22Rv1 (cell line): ENCODE measurements around the gene ACVRL1.

Experiments
- H3K27ac ChIP-seq: fragments of 450-650 bp; 2 replicates; pipeline ENCODE4 v1.5.1; 2017
- ZFX ChIP-seq: fragments of 450-650 bp; IDR thresholded peaks from 2 replicates; pipeline ENCODE4 v1.6.1; 2017; ENCODE audit warnings: antibody characterized with exemption, borderline replicate concordance
- TF ChIP-seq, protein P1 (sequence below): fragments of 450-650 bp; IDR thresholded peaks from 2 replicates; pipeline ENCODE4 v1.5.1; 2017; ENCODE audit warnings: mild to moderate bottlenecking

Gene ACVRL1

DNA sequence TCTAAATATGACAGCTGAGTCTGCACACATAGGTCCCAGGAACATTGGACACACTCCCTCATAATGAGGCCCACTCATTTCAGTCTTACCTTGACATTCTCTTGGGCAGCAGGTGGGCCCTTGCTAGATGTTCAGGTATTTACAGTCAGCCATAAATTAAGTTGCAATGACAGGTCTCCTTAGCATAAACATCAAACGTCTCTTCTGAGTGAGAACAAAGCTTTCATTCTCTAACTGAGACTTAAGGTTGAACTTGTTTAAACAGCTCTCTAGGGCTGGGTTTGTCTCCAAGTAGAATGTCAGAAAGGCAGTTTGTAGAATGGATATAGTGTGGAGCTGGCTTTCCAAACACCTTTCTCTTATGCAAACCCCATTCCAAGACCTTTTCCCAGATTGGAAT is 54.5 kb downstream of the ACVRL1 start:
- H3K27ac ChIP-seq = peak overlapping the region; percentile 48

DNA sequence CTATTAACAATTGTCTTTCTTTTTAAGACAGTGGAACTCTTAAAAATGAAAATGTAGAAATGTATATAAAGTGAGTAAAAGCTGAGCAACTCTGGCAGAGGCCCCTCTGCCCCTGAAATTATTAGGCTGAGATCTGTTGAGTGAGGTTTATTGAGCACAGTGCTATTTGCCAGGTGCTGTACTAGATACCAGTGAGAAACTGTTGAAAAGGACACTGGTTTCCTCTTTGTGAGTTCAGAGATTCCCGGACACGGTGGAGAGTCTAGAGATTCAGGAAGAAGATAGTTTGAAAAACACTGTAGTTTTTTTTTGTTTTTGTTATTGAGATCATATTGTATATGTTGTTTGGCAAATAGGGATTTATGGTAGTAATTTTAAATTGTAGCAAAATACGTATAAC is 55.4 kb downstream of the ACVRL1 start:
- no peak for TF ChIP-seq ZFX
- TF ChIP-seq, protein P1, sequence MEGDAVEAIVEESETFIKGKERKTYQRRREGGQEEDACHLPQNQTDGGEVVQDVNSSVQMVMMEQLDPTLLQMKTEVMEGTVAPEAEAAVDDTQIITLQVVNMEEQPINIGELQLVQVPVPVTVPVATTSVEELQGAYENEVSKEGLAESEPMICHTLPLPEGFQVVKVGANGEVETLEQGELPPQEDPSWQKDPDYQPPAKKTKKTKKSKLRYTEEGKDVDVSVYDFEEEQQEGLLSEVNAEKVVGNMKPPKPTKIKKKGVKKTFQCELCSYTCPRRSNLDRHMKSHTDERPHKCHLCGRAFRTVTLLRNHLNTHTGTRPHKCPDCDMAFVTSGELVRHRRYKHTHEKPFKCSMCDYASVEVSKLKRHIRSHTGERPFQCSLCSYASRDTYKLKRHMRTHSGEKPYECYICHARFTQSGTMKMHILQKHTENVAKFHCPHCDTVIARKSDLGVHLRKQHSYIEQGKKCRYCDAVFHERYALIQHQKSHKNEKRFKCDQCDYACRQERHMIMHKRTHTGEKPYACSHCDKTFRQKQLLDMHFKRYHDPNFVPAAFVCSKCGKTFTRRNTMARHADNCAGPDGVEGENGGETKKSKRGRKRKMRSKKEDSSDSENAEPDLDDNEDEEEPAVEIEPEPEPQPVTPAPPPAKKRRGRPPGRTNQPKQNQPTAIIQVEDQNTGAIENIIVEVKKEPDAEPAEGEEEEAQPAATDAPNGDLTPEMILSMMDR = no peak
- peak overlapping the region; percentile 48; the same call in 1 of the 2 replicates for H3K27ac ChIP-seq

More for the DNA sequence above, 54.5 kb downstream of the ACVRL1 start:
- TF ChIP-seq, protein P1 = no peak
- no peak for TF ChIP-seq ZFX

DNA sequence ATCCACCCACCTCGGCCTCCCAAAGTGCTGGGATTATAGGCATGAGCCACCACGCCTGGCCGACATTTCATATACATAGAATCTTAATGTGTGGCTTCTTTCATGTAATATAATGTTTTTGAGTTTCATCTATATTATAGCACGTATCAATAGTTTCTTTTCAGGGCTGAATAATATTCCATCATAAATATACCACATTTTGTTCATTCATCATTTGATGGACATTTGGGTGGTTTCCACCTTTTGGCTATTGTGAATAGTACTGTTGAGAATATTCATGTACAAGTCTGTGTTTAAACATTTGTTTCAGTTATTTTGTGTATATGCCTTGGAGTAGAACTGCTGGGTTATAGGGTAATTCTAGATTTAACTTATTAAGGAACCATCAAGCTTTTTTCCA is 56.2 kb downstream of the ACVRL1 start:
- TF ChIP-seq, protein P1 = no peak
- TF ChIP-seq ZFX = no peak
- no peak overlapping the region for H3K27ac ChIP-seq

DNA sequence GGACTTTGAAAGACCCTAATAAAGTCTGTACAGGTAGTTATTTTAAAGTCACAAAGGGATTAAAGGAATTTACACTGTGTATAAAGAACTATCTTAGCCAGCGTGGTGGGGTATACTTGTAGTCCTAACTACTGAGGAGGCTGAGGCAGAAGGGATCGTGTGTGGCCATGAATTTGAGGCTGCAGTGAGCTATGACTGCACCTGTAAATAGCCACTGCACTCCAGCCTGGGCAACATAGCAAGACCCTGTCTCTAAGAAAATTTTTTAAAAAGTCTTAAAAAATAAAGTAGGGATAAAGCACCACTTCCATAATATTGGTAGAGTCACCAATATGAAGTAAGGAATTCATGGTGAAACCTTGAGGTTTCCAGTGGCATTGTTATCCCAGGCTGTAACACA is 62.3 kb downstream of the ACVRL1 start:
- H3K27ac ChIP-seq = no peak overlapping the region
- TF ChIP-seq, protein P1 = no peak
- no peak for TF ChIP-seq ZFX

DNA sequence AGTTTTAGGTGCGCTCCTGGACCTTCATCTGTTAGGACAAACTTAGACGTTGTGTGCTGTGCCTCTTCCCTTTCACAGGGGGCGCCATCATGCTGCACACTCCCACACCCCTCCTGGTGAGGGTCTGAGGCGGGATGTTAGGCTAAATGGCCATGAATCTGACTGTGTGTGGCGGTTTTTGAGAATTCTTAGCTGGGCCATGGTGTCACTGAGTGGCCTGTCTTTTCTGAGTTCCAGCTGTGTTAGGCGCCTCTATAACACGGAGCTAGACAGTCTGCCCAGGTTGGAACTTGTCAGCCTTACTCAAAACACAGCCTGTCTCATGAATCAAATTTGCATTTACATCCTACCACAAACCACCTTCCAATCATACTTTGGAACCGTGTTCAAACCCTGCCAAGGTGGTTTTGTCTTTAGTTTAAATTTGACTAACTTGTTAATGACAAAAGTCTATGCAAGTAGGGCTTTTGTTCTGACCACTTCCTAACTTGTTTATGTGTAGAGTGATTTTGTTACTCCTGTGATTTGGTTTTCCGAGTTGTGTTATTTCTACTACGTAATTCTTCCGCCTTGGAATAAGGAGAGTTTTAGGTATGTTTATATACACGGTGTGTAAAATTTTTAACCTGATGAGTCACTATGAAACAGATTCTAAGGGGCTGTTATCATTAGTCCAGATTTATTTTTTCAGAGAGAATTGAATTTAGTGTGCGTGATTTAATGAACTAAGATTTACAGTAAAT is 63.8 kb downstream of the ACVRL1 start:
- H3K27ac ChIP-seq = no peak overlapping the region
- TF ChIP-seq ZFX = no peak
- TF ChIP-seq, protein P1 = peak; percentile 87

DNA sequence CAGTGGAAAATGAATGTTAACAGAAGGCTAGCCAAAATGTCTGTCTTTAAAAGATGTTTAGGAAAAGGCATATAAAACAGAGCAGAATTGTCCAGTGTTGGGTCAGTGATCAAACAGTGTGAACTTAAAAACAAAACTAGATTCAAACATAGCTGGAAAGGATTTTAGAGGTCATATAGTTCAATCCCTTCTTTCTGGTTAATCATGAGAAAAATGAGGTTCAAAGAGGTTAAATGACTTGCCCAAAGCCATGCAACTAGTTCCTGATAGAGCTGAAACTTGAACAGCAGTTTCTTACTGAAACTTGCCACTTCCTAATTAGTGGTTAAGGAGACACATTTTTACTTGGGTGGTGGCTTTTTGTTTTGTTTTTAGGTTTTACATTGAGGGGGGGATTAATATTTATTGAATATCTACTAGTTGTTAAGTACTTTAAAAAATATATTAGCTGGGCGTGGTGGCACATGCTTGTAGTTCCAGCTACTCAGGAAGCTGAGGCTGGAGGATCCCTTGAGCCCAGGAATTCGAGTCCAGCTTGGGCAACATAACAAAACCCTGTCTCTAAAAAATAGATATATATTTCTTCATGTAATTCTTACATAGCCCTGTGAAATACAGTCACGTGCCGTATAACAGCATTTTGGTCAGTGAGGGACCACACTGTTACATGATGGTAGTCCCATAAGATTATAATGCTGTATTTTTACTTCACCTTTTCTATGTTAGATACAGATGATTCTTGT is 64.5 kb downstream of the ACVRL1 start:
- no peak for TF ChIP-seq ZFX
- TF ChIP-seq, protein P1 = no peak
- no peak overlapping the region for H3K27ac ChIP-seq

DNA sequence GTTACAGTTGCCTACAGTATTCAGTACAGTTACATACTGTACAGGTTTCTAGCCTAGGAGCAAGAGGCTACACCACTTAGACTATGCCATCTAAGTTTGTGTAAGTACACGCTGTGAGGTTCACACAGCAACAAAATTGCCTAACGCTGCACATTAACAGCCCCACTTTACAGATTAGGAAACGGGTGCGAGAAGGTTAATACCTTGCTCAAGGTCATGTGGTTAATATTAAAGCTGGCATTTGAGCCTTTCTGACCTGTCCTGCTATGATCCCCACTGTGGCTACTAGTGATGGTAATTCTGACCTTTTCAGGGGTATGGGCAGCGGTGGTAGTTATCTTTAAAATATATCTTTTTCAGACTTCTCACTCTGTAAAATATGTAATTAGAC is 65.1 kb downstream of the ACVRL1 start:
- no peak overlapping the region for H3K27ac ChIP-seq
- TF ChIP-seq ZFX = no peak
- TF ChIP-seq, protein P1 = no peak
